MCF 10A (cell line): Measurements from ENCODE around the gene UBQLN3. TPM values are rescaled to one million over a fixed set of nuclear protein-coding genes. Genes with fewer than 3 reads are reported as not detected.

ENCODE experiments used
- BruUV-seq: library from RNA; stranded (reverse); fragments of 400-500 nt; replicated peaks from 2 replicates; lab custom pipeline; 2021; lab: Mats Ljungman, UMichigan
- CTCF ChIA-PET: fragments of 300-600 bp; sonication (Branson Sonifier 250); formaldehyde crosslinking; extraction: SDS; loops from one replicate; lab custom pipeline; 2021; ENCODE audit warnings: antibody characterized with exemption, inconsistent platforms; lab: Yijun Ruan, JAX
- POLR2A ChIA-PET: fragments of 300-600, 350-650 bp; sonication (Branson Sonifier 250); formaldehyde crosslinking; extraction: SDS; loops from one replicate; lab custom pipeline; 2020; ENCODE audit warnings: antibody characterized with exemption, inconsistent platforms; lab: Yijun Ruan, JAX
- DNase-seq: peaks from one replicate; pipeline ENCODE4 v3.0.0-alpha.2; 2018; ENCODE audit not compliant: unreplicated experiment
- H3K27ac Mint-ChIP-seq: one replicate; pipeline ENCODE4 v1.8.0; 2022; ENCODE audit warnings: mild to moderate bottlenecking, low read depth, mixed read lengths; ENCODE audit not compliant: unreplicated experiment
- H3K27me3 Mint-ChIP-seq: one replicate; pipeline ENCODE4 v1.8.0; 2022; ENCODE audit warnings: mixed read lengths; ENCODE audit not compliant: insufficient read depth, unreplicated experiment
- H3K36me3 Mint-ChIP-seq: one replicate; pipeline ENCODE4 v1.8.0; 2022; ENCODE audit warnings: mild to moderate bottlenecking, moderate library complexity, mixed read lengths; ENCODE audit not compliant: insufficient read depth, unreplicated experiment
- H3K4me1 Mint-ChIP-seq: one replicate; pipeline ENCODE4 v1.8.0; 2022; ENCODE audit warnings: mixed read lengths; ENCODE audit not compliant: insufficient read depth, unreplicated experiment
- H3K4me3 Mint-ChIP-seq: one replicate; pipeline ENCODE4 v1.8.0; 2022; ENCODE audit warnings: mild to moderate bottlenecking, moderate library complexity, mixed read lengths; ENCODE audit not compliant: unreplicated experiment
- H3K9me3 Mint-ChIP-seq: one replicate; pipeline ENCODE4 v1.8.0; 2022; ENCODE audit warnings: mixed read lengths; ENCODE audit not compliant: unreplicated experiment
- CTCF ChIP-seq: fragments of 200-600 bp; IDR thresholded peaks from one replicate; pipeline ENCODE4 v1.8.0; 2022; ENCODE audit warnings: antibody characterized with exemption, mild to moderate bottlenecking; ENCODE audit not compliant: unreplicated experiment
- intact Hi-C: fragments of 100-400 bp; cut with micrococcal nuclease; formaldehyde crosslinking; loops from 2 replicates; pipeline ENCODE4 v1.14.1; 2022
- total RNA-seq: library from RNA; stranded (reverse); gene quantifications from 2 replicates; pipeline ENCODE4 v1.2.3, GENCODE V29; 2022

UBQLN3 gene
- total RNA-seq, 1 experiment from 2014 or later = not detected

- Mint-ChIP-seq H3K36me3 (no peaks in the 10 kb centered on the region), H3K27ac (no peak overlapping the region), H3K4me1 (no peaks in the 10 kb centered on the region), H3K4me3 (no peak overlapping the region), H3K9me3 (no peaks in the 10 kb centered on the region), H3K27me3 (peaks cover 65% of the 10 kb centered on the region)
- ChIA-PET CTCF (no interaction called here), POLR2A (no interaction called here)
- no peak for DNase-seq
- intact Hi-C loops = no loop called here
- no TSS peak for BruUV-seq
- TF ChIP-seq CTCF = no peak
Observed at GRCh38 chr11:5473921-5474320, 35.8 kb downstream of the UBQLN3 start.

- ChIA-PET POLR2A (interaction anchor here (0.6 kb wide), 1 partner anchor 67 kb away, joined by 3 read pairs; no protein-coding TSS in a partner anchor), CTCF (interaction anchor here (0.6 to 1.9 kb wide), 4 partner anchors 9 to 73 kb away, joined by 3 to 12 read pairs (median 3); no protein-coding TSS in a partner anchor)
- Mint-ChIP-seq H3K4me1 (no peaks in the 10 kb centered on the region), H3K9me3 (no peaks in the 10 kb centered on the region), H3K36me3 (no peaks in the 10 kb centered on the region), H3K27ac (no peak overlapping the region), H3K4me3 (no peak overlapping the region), H3K27me3 (peaks cover 54% of the 10 kb centered on the region)
- BruUV-seq = no TSS peak
- intact Hi-C loops = no loop called here
- TF ChIP-seq CTCF = no peak
- no peak for DNase-seq
Observed at GRCh38 chr11:5467527-5467926, 42.2 kb downstream of the UBQLN3 start.

DNA sequence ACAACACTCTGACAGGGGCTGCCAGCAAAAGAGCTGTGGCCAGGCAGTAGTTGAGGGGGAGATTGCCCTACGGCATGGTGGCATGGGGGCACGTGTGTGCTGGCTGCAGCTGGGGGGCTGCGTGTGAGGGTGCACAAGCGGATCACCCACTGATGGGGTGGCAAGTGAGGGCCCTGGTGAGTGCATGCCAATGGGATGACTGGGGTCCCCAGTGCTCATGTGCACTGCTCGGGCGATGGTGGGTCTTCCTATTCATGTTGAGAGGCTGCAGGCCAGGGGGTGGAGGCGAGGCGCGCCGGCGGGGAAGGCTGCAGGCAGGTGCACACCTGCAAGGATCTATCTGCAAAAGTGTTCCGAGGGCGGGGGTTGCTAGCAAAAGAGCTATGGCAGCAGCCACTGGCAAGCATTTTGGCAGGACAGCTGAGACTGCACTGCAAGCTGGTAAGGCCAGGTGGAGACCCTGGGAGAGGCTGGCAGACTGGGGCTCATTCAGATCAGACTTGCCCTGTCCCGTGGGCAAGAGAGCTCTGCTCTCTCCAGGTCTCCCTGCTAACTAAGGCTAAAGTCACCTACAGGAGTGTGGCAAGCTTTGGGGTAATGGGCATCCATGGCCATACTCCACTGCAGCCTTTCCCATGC, 48.7 kb downstream of the UBQLN3 start:
- CTCF ChIA-PET = interaction anchor here (0.6 kb wide), 1 partner anchor 734 kb away, joined by 3 read pairs; no protein-coding TSS in a partner anchor
- no peak overlapping the region for H3K4me3 Mint-ChIP-seq

More for the DNA sequence above, 48.7 kb downstream of the UBQLN3 start:
- no TSS peak for BruUV-seq
- DNase-seq = no peak
- H3K27ac Mint-ChIP-seq = no peak overlapping the region
- no peaks in the 10 kb centered on the region for H3K36me3 Mint-ChIP-seq
- H3K27me3 Mint-ChIP-seq = no peaks in the 10 kb centered on the region
- no peaks in the 10 kb centered on the region for H3K4me1 Mint-ChIP-seq
- POLR2A ChIA-PET = no interaction called here
- no peak for TF ChIP-seq CTCF
- no peaks in the 10 kb centered on the region for H3K9me3 Mint-ChIP-seq
- intact Hi-C loops = no loop called here

Other genes starting within 250 kb of the UBQLN3 start
- gene HBE1, start 240.0 kb downstream of the UBQLN3 start, total RNA-seq = not detected in 2 replicates
- gene OR51B4, start 208.0 kb downstream of the UBQLN3 start, total RNA-seq = not detected in 2 replicates
- not detected in 2 replicates for gene OR51B2, start 185.7 kb downstream of the UBQLN3 start, total RNA-seq
- not detected in 2 replicates for gene OR51B5, start 166.4 kb downstream of the UBQLN3 start, total RNA-seq
- gene OR51B6, start 158.4 kb downstream of the UBQLN3 start, total RNA-seq = not detected in 2 replicates
- gene OR51M1, start 126.1 kb downstream of the UBQLN3 start, total RNA-seq = not detected in 2 replicates
- gene OR51Q1, start 87.8 kb downstream of the UBQLN3 start, total RNA-seq = not detected in 2 replicates
- gene OR51I1, start 68.4 kb downstream of the UBQLN3 start, total RNA-seq = not detected in 2 replicates
- gene OR51I2, start 60.6 kb downstream of the UBQLN3 start, total RNA-seq = not detected in 2 replicates
- not detected in 2 replicates for gene OR52D1, start 21.3 kb downstream of the UBQLN3 start, total RNA-seq
- gene UBQLNL, start 6.7 kb upstream of the UBQLN3 start, total RNA-seq = not detected in 2 replicates
- gene OR52H1, start 38.6 kb upstream of the UBQLN3 start, total RNA-seq = not detected in 2 replicates
- gene OR52B6, start 70.9 kb upstream of the UBQLN3 start, total RNA-seq = not detected in 2 replicates
- gene TRIM6, start 86.7 kb upstream of the UBQLN3 start, total RNA-seq = 0.74 and 0.75 TPM in 2 replicates
- 0.96 and 2.1 TPM in 2 replicates for gene TRIM34, start 115.0 kb upstream of the UBQLN3 start, total RNA-seq
- gene TRIM5, start 175.1 kb upstream of the UBQLN3 start, total RNA-seq = 27.9 and 28.6 TPM in 2 replicates
- 24.1 and 26.0 TPM in 2 replicates for gene TRIM22, start 179.8 kb upstream of the UBQLN3 start, total RNA-seq
- not detected in 2 replicates for gene OR56B1, start 226.5 kb upstream of the UBQLN3 start, total RNA-seq
- not detected in 2 replicates for gene OR52N4, start 244.3 kb upstream of the UBQLN3 start, total RNA-seq